ENCODE results near the gene FRAT1. TPM values are rescaled to one million over a fixed set of nuclear protein-coding genes. Genes with fewer than 3 reads are reported as not detected.

Gene FRAT1
- total RNA-seq, 1 donor from 2014 or later = 5.6 TPM

- no peak for DNase-seq
These were observed 46.8 kb downstream of the FRAT1 start for GRCh38 chr10:97365761-97366351.

GRCh38 chr10:97366572-97366971, 47.5 kb downstream of the FRAT1 start:
- DNase-seq = no peak

- no peak for DNase-seq
These were observed 48.1 kb downstream of the FRAT1 start for GRCh38 chr10:97367126-97367649.

Small RNA genes within 50 kb of the gene (small RNA-seq; reads per million reads assigned to genes)
- not detected for gene RF00017

Other genes with a start within 250 kb of the FRAT1 start
- gene SLIT1, start 133.3 kb upstream of the FRAT1 start, total RNA-seq = 42.7 TPM
- 8.4 TPM for gene ARHGAP19, start 26.6 kb upstream of the FRAT1 start, total RNA-seq
- 16.8 TPM for gene FRAT2, start 15.5 kb downstream of the FRAT1 start, total RNA-seq
- gene RRP12, start 82.1 kb downstream of the FRAT1 start, total RNA-seq = 9.2 TPM
- gene PGAM1, start 106.9 kb downstream of the FRAT1 start, total RNA-seq = 109 TPM
- 38.7 TPM for gene EXOSC1, start 126.7 kb downstream of the FRAT1 start, total RNA-seq
- gene ZDHHC16, start 126.9 kb downstream of the FRAT1 start, total RNA-seq = 21.2 TPM
- 55.4 TPM for gene MMS19, start 179.2 kb downstream of the FRAT1 start, total RNA-seq
- gene UBTD1, start 179.7 kb downstream of the FRAT1 start, total RNA-seq = 1.1 TPM

All from occipital lobe (tissue), 3 donors.